Fibroblast of skin of abdomen (primary cell): ENCODE data around the gene CASK.
A peak's percentile ranks its signal among the peaks of the same experiment; 100 is the strongest.
"Not testable (repeated sequence)": the region's sequence is repeated elsewhere in the genome, so short reads cannot be mapped to it uniquely, and the experiment has no call there.

Experiments used
- DNase-seq: peaks from one replicate; pipeline ENCODE4 v3.0.0-alpha.2; 2013

The CASK gene

GRCh38 chrX:41688835-41689234 lies 234.5 kb downstream of the CASK start, which contains the start of gene GPR34:
GPR34 (plus strand) TSS chrX:41688973; CDS start chrX:41695634, 6,661 bp downstream.
- no peak for DNase-seq

DNA sequence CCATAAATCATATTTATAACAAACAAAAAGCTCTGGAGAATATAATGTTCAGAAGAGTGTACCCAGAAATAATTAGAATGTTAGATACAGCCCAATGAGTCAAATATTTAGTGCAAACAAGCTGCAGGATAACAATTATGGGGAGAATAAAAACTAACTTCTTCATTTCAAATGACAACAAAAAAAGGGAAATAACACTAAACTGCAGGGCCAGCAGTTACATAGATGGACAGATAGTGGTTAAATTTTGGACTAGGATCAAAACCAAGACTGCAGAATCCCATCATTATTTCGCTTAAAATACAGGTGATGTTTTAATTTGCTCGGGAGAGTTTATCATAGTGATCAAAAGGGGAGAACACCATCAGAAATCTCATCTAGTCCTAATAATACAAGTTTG lies 235.2 kb downstream of the CASK start:
- no peak for DNase-seq

GRCh38 chrX:41686788-41687187 lies 236.6 kb downstream of the CASK start:
- no peak for DNase-seq

DNA sequence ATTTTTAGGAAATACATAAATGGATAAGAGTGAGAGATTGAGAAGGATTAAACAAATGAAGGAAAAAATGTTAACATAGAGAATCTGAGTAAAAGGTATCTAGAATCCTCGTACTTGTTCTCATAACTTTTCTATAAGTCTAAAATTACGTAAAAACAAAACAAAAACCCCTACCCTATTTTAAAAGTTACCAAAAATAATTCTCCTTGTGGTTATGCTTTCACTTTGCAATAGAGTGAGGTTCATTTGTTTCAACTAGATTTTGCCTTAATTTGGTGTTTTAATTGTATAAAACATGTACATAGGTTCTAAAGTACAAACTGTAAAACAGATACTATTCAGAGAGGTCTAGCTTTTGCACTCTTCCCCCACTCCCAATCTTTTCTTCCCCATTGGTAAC lies 238.4 kb downstream of the CASK start:
- DNase-seq, result no peak

GRCh38 chrX:41684138-41684537 lies 239.2 kb downstream of the CASK start:
- DNase-seq, result no peak

- DNase-seq, result no peak
Measured at GRCh38 chrX:41677183-41678060, 245.9 kb downstream of the CASK start.

- DNase-seq, result not testable (repeated sequence)
Measured at GRCh38 chrX:41676361-41676760, 247.0 kb downstream of the CASK start.

DNA sequence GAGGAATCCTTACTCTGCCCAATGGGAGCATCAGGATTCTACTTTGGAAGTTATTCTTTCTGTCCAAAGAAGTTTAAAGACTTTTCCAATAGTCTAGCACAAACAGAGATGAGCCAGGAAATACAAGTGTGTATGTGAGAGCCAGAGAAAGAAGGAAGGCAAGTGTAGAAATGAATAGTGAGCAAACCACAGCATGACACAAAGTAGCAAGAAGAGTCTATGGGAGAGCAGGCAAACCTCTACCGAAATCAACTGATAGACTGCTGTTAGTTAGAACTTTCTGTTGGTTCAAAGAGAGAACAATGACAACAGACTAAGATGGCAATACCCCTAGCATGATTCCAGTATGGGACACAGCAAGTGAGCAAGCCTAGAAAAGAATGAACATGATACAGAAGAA lies 250.7 kb downstream of the CASK start:
- DNase-seq, result no peak

GRCh38 chrX:41671082-41671481 lies 252.3 kb downstream of the CASK start:
- DNase-seq, result no peak

DNA sequence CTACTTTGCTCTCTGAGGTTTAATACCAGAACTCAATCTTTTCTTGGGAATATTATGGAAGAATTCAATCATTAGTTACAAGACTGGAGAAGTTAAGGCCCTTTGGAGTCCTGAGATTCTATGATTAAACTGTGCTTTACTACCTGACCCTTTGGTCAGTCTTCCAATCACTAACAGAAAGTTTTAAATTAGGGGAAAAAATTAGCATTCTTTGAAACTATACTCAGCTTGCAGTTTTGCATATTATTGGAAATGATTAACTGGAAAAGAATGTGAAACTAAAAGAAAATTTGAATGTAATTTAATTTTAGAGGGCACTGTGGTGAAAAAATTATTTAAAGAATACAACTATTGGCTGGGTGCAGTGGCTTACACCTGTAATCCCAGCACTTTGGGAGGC lies 253.2 kb downstream of the CASK start:
- no peak for DNase-seq

DNA sequence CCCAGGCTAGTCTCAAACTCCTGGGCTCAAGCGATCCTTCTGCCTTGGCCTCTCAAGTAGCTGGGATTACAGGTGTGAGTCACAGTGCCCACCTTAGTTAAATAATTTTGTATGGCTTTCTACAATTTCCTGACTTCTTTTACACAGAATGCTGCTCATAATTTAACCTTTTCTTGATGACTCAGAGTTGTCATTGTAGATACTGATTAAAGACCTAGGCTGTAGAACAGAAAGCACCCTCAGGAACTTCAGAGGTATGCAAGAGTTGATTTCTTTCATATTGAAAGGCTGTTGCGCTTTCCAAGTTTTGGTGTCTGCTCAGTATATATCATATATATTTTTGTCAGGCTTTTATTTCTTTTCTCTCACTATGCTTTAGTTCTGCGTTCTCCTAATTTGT lies 255.7 kb downstream of the CASK start:
- DNase-seq, result no peak

DNA sequence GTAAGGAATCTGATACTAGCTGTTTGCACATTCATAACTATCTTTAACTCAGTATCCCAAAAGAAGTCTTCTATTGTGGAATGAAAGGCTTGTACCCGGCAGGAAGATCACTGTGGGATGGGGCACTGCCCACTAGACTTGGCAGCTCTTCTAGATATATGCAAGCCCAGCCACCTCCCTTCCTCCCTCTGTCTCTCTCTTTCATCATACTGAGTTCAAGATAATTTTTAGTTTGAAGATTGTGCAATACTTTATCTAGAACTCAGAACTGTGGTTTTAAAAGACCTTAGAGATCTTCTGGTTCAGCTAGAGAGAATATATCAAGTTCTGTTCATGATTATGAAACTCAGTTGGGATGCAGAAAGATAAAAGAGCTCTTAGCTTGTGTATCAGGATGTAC lies 257.1 kb downstream of the CASK start:
- no peak for DNase-seq

DNA sequence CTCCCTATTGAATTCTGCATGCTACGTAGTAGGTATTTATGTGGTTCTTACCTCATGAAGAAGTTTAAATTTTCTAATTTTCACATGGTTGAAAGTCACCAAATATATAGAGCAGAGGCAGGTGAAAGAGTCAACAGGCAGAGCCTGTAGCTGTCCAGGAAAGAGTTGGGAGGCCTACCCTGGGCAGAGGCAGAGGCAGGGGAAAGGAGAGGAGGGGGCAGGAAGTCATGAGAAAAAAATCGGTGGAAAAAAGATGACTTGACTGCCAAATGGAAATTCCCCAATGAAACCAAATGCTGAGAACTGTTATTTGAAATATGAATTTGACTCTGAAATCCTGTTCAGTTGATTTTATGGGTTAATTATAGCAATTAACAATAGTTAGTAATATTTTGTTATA lies 257.7 kb downstream of the CASK start:
- DNase-seq, result no peak

DNA sequence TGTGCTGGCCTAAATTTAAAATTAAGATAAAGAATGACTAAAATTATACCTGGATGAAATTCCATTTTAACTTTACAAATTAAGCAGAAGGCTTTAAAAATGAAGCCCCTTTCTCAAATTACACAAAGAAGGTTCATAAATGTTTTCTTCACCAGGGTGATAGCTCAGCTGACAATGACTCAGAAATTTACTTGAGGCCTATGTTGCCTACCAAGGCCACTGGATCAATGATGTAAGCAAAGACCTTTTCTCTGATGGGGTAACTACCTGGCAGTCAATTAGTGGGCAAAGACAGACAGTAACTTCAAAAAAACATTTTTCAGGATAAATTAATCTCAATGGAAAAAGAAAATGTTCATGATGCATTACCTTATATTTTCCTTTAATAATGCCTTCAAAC lies 258.4 kb downstream of the CASK start:
- DNase-seq, result no peak

- DNase-seq, result no peak
Measured at GRCh38 chrX:41664375-41664901, 258.9 kb downstream of the CASK start.

GRCh38 chrX:41661366-41662095 lies 261.8 kb downstream of the CASK start:
- DNase-seq, result peak; percentile 14

DNA sequence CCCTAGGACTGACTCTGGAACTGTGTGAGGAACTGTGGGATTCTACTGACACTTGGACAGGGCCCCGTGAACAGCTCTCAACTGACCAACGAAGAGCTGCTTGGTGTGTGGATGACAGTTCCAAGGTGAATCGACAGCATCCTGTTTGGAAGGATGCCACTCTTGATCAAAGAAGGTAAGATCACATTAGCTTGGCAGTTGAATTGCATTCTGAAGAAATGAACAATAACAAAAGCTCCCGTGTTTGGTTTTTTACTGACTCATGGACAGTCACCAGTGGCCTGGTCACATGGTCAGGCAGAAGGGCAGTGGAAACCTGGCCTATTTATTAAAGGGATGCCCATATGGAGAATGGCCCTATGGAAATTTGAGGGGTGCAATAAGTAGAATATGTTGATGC lies 267.7 kb downstream of the CASK start:
- peak; percentile 4 for DNase-seq

GRCh38 chrX:41655101-41655500 lies 268.3 kb downstream of the CASK start:
- no peak for DNase-seq

- DNase-seq, result no peak
Measured at GRCh38 chrX:41653125-41653524, 270.2 kb downstream of the CASK start.

DNA sequence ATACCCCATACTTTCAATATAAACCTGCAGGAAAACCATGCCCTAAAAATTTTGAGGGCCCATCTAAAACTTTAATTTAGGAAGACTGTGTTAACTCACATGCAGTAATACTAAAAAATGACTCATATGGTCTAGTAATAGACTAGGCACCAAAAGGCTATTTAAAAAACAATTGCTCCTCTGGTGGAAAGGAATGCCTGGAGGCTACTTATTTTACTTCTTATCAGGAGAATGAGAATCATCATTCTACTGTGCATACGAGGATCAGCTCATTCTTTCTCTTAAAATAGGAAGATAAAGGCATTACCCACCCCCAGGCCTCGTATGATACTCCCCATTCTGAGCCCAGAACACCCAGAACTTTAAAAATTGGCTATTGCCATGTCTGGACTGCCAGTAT lies 277.2 kb downstream of the CASK start:
- DNase-seq, result not testable (repeated sequence)

- no peak for DNase-seq
Measured at GRCh38 chrX:41634284-41634683, 289.1 kb downstream of the CASK start.

GRCh38 chrX:41630091-41630490 lies 293.3 kb downstream of the CASK start:
- no peak for DNase-seq

GRCh38 chrX:41629539-41629938 lies 293.8 kb downstream of the CASK start:
- no peak for DNase-seq
